Measurements from ENCODE around the gene ZNF319. TPM values are rescaled to one million over a fixed set of nuclear protein-coding genes. Genes with fewer than 3 reads are reported as not detected.

Gene ZNF319
- total RNA-seq, 3 donors from 2014 or later (not counting 1 experiment from before 2014, with no cell fraction given), result 15.9 to 31.3 (median 29.3) TPM

GRCh38 chr16:57997176-57997527 is 3.3 kb downstream of the ZNF319 start:
- Histone ChIP-seq H3K27me3 (ENCODE audit: control insufficient read depth, insufficient read depth, low read length) (no peaks in the 10 kb centered on the region), H3K4me1 (ENCODE audit: control insufficient read depth, insufficient read depth, low read length) (peaks cover 83% of the 10 kb centered on the region), H3K27ac (ENCODE audit: low read length) (no peak overlapping the region), H3K9me3 (ENCODE audit: control insufficient read depth, insufficient read depth, low read length) (no peaks in the 10 kb centered on the region), H3K36me3 (ENCODE audit: control insufficient read depth, insufficient read depth, low read length) (peaks cover 39% of the 10 kb centered on the region), H3K4me3 (ENCODE audit: low read length) (no peak overlapping the region)
- intact Hi-C loops (cut with micrococcal nuclease), result no loop called here
- WGBS (ENCODE audit: insufficient coverage), result 97% methylated on average over 35 of the region's 35 CpGs
- TF ChIP-seq, protein P1, sequence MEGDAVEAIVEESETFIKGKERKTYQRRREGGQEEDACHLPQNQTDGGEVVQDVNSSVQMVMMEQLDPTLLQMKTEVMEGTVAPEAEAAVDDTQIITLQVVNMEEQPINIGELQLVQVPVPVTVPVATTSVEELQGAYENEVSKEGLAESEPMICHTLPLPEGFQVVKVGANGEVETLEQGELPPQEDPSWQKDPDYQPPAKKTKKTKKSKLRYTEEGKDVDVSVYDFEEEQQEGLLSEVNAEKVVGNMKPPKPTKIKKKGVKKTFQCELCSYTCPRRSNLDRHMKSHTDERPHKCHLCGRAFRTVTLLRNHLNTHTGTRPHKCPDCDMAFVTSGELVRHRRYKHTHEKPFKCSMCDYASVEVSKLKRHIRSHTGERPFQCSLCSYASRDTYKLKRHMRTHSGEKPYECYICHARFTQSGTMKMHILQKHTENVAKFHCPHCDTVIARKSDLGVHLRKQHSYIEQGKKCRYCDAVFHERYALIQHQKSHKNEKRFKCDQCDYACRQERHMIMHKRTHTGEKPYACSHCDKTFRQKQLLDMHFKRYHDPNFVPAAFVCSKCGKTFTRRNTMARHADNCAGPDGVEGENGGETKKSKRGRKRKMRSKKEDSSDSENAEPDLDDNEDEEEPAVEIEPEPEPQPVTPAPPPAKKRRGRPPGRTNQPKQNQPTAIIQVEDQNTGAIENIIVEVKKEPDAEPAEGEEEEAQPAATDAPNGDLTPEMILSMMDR (IDR thresholded peaks at IDR 0.05), result no peak
- DNase-seq (no peak), ATAC-seq (no peak)
- Mint-ChIP-seq H3K9me3 (no peaks in the 10 kb centered on the region), H3K4me3 (peak overlapping the region; percentile 92), H3K27ac (peak overlapping the region; percentile 86 to 93), H3K36me3 (peaks cover 5% of the 10 kb centered on the region), H3K27me3 (ENCODE audit: low read depth in 2 of 2) (no peaks in the 10 kb centered on the region), H3K4me1 (peaks cover 38 to 60% of the 10 kb centered on the region in 2 donors)

DNA sequence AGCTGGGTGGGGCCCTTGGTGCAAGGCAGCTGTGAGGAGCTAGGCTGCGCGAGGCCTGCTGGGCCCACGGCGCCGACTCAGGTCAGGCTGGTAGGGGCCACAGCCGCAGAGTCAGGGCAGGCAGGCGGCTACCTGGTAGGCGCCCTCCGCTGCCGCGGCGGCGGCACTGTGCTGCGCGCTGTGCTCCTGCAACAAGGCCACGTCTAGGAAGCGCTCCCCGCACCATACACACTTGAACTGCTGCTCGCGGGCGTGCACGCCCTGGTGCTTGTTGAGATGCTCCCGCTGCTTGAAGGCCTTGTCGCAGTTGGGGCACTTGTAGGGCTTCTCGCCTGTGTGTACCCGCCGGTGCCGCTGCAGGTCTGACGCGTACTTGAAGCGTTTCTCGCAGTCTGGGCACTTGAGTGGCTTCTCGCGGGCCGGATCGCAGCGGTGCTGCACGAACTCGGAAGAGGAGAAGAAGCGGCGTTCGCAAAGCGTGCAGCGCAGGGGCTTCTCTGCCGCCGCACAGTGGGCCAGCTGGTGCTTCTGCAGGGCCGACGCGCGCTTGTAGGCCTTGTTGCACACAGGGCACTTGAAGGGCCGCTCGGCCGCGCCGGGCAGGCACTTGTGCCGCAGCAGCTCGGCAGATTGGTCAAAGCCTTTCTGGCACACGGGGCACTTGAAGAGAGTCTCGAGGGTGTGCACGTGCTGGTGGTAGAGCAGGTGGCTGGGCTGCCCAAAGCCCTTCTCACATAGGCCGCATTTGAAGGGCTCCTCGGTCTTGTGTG is 3.9 kb downstream of the ZNF319 start:
- H3K27ac Mint-ChIP-seq, result no peak overlapping the region
- no peak overlapping the region for H3K27ac ChIP-seq (ENCODE audit: low read length)
- no peak overlapping the region for H3K4me3 Mint-ChIP-seq

GRCh38 chr16:57995721-57996405 is 4.6 kb downstream of the ZNF319 start:
- TF ChIP-seq, protein P1 (IDR thresholded peaks at IDR 0.05), result no peak
- no peaks in the 10 kb centered on the region for H3K27me3 ChIP-seq (ENCODE audit: control insufficient read depth, insufficient read depth, low read length)
- peaks cover 32 to 50% of the 10 kb centered on the region in 2 donors for H3K4me1 Mint-ChIP-seq
- 96% methylated on average over 18 of the region's 18 CpGs for WGBS (ENCODE audit: insufficient coverage)
- no peaks in the 10 kb centered on the region for H3K9me3 ChIP-seq (ENCODE audit: control insufficient read depth, insufficient read depth, low read length)
- peaks cover 39% of the 10 kb centered on the region for H3K36me3 ChIP-seq (ENCODE audit: control insufficient read depth, insufficient read depth, low read length)
- peaks cover 5% of the 10 kb centered on the region for H3K36me3 Mint-ChIP-seq
- no peaks in the 10 kb centered on the region for H3K9me3 Mint-ChIP-seq
- ATAC-seq, result no peak
- no peaks in the 10 kb centered on the region for H3K27me3 Mint-ChIP-seq (ENCODE audit: low read depth in 2 of 2)
- intact Hi-C loops (cut with micrococcal nuclease), result no loop called here
- peak overlapping the region; percentile 72 to 79 for H3K27ac Mint-ChIP-seq
- no peak overlapping the region for H3K4me3 ChIP-seq (ENCODE audit: low read length)
- no peak overlapping the region for H3K4me3 Mint-ChIP-seq
- DNase-seq, result no peak
- H3K27ac ChIP-seq (ENCODE audit: low read length), result peak overlapping the region; percentile 27
- H3K4me1 ChIP-seq (ENCODE audit: control insufficient read depth, insufficient read depth, low read length), result peaks cover 72% of the 10 kb centered on the region

More for the DNA sequence above, 3.9 kb downstream of the ZNF319 start:
- WGBS (ENCODE audit: insufficient coverage), result 98% methylated on average over 62 of the region's 62 CpGs
- peaks cover 5% of the 10 kb centered on the region for H3K36me3 Mint-ChIP-seq
- intact Hi-C loops (cut with micrococcal nuclease), result no loop called here
- no peaks in the 10 kb centered on the region for H3K9me3 Mint-ChIP-seq
- peaks cover 32 to 55% of the 10 kb centered on the region in 2 donors for H3K4me1 Mint-ChIP-seq
- peaks cover 39% of the 10 kb centered on the region for H3K36me3 ChIP-seq (ENCODE audit: control insufficient read depth, insufficient read depth, low read length)
- TF ChIP-seq, protein P1 (IDR thresholded peaks at IDR 0.05), result no peak
- no peak overlapping the region for H3K4me3 ChIP-seq (ENCODE audit: low read length)
- no peaks in the 10 kb centered on the region for H3K27me3 ChIP-seq (ENCODE audit: control insufficient read depth, insufficient read depth, low read length)
- no peak for DNase-seq
- no peaks in the 10 kb centered on the region for H3K9me3 ChIP-seq (ENCODE audit: control insufficient read depth, insufficient read depth, low read length)
- H3K4me1 ChIP-seq (ENCODE audit: control insufficient read depth, insufficient read depth, low read length), result peaks cover 77% of the 10 kb centered on the region
- no peaks in the 10 kb centered on the region for H3K27me3 Mint-ChIP-seq (ENCODE audit: low read depth in 2 of 2)
- ATAC-seq, result no peak

All from natural killer cell (primary cell).